ENCODE data around the gene C1orf198. TPM values are rescaled to one million over a fixed set of nuclear protein-coding genes. Genes with fewer than 3 reads are reported as not detected.

C1orf198 gene
- total RNA-seq, 1 donor from 2014 or later, result 159 TPM

GRCh38 chr1:230809256-230809990 lies 58.9 kb downstream of the C1orf198 start:
- intact Hi-C loops (cut with DNase I), result no loop called here
- TF ChIP-seq CTCF (IDR thresholded peaks at IDR 0.05), result no peak
- no peak overlapping the region for H3K27ac ChIP-seq
- H3K36me3 ChIP-seq, result no peaks in the 10 kb centered on the region
- no peaks in the 10 kb centered on the region for H3K27me3 ChIP-seq
- H3K4me3 ChIP-seq, result no peak overlapping the region
- ATAC-seq (no peak), DNase-seq (no peak)
- H3K4me1 ChIP-seq, result no peaks in the 10 kb centered on the region
- peaks cover 7% of the 10 kb centered on the region for H3K9me3 ChIP-seq

GRCh38 chr1:230808281-230808872 lies 59.9 kb downstream of the C1orf198 start:
- no peak for TF ChIP-seq CTCF (IDR thresholded peaks at IDR 0.05)
- H3K4me3 ChIP-seq, result no peak overlapping the region
- H3K4me1 ChIP-seq, result no peaks in the 10 kb centered on the region
- intact Hi-C loops (cut with DNase I), result no loop called here
- no peak for ATAC-seq
- DNase-seq, result no peak
- H3K27me3 ChIP-seq, result no peaks in the 10 kb centered on the region
- H3K27ac ChIP-seq, result no peak overlapping the region
- H3K36me3 ChIP-seq, result no peaks in the 10 kb centered on the region
- H3K9me3 ChIP-seq, result peaks cover 7% of the 10 kb centered on the region

GRCh38 chr1:230807561-230808280 lies 60.6 kb downstream of the C1orf198 start:
- Histone ChIP-seq H3K27me3 (no peaks in the 10 kb centered on the region), H3K36me3 (no peaks in the 10 kb centered on the region), H3K4me1 (no peaks in the 10 kb centered on the region), H3K4me3 (no peak overlapping the region), H3K27ac (no peak overlapping the region), H3K9me3 (peaks cover 5% of the 10 kb centered on the region)
- ATAC-seq, result no peak
- intact Hi-C loops (cut with DNase I), result no loop called here
- no peak for TF ChIP-seq CTCF (IDR thresholded peaks at IDR 0.05)
- no peak for DNase-seq

- no peak for ATAC-seq
Observed at GRCh38 chr1:230807029-230807428, 61.3 kb downstream of the C1orf198 start.

GRCh38 chr1:230806552-230806951 lies 61.8 kb downstream of the C1orf198 start:
- H3K27me3 ChIP-seq, result no peaks in the 10 kb centered on the region
- no peaks in the 10 kb centered on the region for H3K9me3 ChIP-seq
- no peaks in the 10 kb centered on the region for H3K36me3 ChIP-seq
- H3K4me3 ChIP-seq, result no peak overlapping the region
- H3K4me1 ChIP-seq, result no peaks in the 10 kb centered on the region
- ATAC-seq (no peak), DNase-seq (no peak)
- no peak for TF ChIP-seq CTCF (IDR thresholded peaks at IDR 0.05)
- intact Hi-C loops (cut with DNase I), result no loop called here
- H3K27ac ChIP-seq, result no peak overlapping the region

More at GRCh38 chr1:230807029-230807428, 61.3 kb downstream of the C1orf198 start:
- H3K36me3 ChIP-seq, result no peaks in the 10 kb centered on the region
- H3K9me3 ChIP-seq, result no peaks in the 10 kb centered on the region
- no peaks in the 10 kb centered on the region for H3K4me1 ChIP-seq
- TF ChIP-seq CTCF (IDR thresholded peaks at IDR 0.05), result no peak
- DNase-seq, result no peak
- no peak overlapping the region for H3K27ac ChIP-seq
- intact Hi-C loops (cut with DNase I), result no loop called here
- no peak overlapping the region for H3K4me3 ChIP-seq
- no peaks in the 10 kb centered on the region for H3K27me3 ChIP-seq
